NCI-H1694 (cell line): ENCODE results near the gene CYP2A7.
"Not testable (repeated sequence)": the region's sequence is repeated elsewhere in the genome, so short reads cannot be mapped to it uniquely, and the experiment has no call there.

ENCODE experiments used
- DNase-seq: peaks from one replicate; lab custom pipeline; 2025; lab: John Stamatoyannopoulos, UW

Gene CYP2A7

GRCh38 chr19:40882062-40882461 is at the start of gene CYP2A7:
Gene CYP2A7 (minus strand): TSS chr19:40882231. CDS start chr19:40882210, 21 bp downstream.
- not testable (repeated sequence) for DNase-seq

DNA sequence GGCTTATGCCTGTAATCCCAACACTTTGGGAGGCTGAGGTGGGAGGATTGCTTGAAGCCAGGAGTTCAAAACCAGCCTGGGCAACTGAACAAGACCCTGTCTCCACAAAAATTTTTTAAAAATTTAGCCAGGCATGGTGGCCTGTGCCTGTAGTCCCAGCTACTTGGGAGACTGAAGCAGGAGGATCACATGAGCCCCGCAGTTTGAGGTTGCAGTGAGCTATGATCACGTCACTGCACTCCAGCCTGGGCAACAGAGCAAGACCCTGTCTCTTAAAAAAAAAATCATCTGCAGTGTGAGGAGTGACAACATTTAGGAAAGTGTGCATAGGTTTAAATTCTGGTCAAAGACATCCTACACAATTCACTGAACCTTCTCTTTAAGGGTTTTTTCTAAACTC is 48.8 kb upstream of the CYP2A7 start:
- not testable (repeated sequence) for DNase-seq

- not testable (repeated sequence) for DNase-seq
Measured at GRCh38 chr19:40929942-40930341, 47.9 kb upstream of the CYP2A7 start.

DNA sequence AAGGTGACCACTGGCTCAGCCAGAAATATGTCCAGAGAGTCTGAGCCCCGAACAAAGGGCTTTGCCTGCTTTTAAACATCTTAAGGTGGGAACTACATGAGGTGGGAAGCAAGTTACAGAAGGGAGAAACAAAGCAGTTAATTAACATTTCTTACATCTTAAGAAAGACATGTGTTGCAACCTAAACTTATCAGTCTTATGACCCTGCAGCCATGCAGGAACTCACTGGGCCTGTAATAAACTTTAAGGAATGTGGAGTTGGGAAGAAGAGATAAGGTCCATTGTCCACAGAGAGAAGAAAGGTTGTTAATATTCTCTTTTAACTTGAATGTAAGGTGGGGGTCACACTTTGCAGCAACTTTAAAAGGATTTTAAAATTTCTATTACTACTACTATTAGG is 46.8 kb upstream of the CYP2A7 start:
- DNase-seq: no peak

GRCh38 chr19:40927567-40927966 is 45.5 kb upstream of the CYP2A7 start:
- no peak for DNase-seq

- DNase-seq: not testable (repeated sequence)
Measured at GRCh38 chr19:40926276-40926675, 44.2 kb upstream of the CYP2A7 start.

GRCh38 chr19:40923934-40924391 is 41.9 kb upstream of the CYP2A7 start:
- no peak for DNase-seq

DNA sequence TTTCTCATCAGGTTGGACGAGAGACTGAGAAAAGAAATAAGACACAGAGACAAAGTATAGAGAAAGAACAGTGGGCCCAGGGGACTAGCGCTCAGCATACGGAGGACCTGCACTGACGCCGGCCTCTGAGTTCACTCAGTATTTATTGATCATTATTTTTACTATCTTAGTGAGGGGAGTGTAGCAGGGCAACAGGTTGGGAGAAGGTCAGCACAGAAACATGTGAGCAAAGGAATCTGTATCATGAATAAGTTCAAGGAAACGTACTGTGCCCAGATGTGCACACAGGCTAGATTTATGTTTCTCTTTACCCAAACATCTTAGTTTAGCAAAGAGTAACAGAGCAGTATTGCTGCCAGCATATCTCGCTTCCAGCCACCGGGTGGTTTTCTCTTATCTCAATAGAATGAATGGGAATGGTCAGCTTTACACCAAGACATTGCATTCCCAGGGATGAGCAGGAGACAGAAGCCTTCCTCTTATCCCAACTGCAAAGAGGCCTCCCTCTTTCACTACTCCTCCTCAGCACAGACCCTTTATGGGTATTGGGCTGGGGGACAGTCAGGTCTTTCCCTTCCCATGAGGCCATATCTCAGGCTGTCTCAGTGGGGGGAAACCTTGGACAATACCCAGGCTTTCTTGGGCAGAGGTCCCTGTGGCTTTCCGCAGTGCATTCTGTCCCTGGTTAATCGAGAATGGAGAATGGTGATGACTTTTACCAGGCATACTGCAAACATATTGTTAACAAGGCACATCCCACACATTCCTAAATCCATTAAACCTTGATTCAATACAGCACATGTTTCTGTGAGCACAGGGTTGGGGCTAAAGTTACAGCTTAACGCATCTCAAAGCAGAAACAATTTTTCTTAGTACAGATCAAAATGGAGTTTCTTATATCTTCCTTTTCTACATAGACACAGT is 40.5 kb upstream of the CYP2A7 start:
- DNase-seq: not testable (repeated sequence)

- DNase-seq: no peak
Measured at GRCh38 chr19:40921005-40921897, 39.2 kb upstream of the CYP2A7 start.

- no peak for DNase-seq
Measured at GRCh38 chr19:40920300-40921004, 38.4 kb upstream of the CYP2A7 start.

- not testable (repeated sequence) for DNase-seq
Measured at GRCh38 chr19:40919530-40920299, 37.7 kb upstream of the CYP2A7 start.

DNA sequence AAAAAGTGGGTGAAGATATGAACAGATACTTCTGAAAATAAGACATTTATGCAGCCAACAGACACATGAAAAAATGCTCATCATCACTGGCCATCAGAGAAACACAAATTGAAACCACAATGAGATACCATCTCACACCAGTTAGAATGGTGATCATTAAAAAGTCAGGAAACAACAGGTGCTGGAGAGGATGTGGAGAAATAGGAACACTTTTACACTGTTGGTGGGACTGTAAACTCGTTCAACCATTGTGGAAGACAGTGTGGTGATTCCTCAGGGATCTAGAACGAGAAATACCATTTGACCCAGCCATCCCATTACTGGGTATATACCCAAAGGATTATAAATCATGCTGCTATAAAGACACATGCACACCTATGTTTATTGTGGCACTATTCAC is 36.3 kb upstream of the CYP2A7 start:
- DNase-seq: not testable (repeated sequence)

GRCh38 chr19:40908976-40909375 is 26.9 kb upstream of the CYP2A7 start:
- no peak for DNase-seq

GRCh38 chr19:40907968-40908735 is 26.1 kb upstream of the CYP2A7 start:
- no peak for DNase-seq

DNA sequence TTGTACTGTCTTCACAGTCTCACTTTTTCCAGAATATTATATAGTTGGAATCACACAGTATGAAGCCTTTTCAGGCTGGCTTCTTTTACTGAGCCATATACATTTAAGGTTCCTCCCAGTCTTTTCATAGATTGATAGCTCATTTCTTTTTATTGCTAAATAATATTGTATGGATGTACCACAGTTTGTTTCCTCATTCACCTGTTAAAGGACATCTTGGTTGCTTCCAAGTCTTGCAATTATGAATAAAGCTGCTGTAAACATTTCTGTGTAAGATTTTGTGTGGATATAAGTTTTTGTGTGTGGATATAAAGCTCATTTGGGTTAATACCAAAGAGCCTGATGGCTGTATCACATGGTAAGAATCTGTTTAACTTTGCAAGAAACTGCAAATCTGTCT is 24.5 kb upstream of the CYP2A7 start:
- no peak for DNase-seq

- not testable (repeated sequence) for DNase-seq
Measured at GRCh38 chr19:40904673-40905156, 22.7 kb upstream of the CYP2A7 start.

GRCh38 chr19:40901975-40902750 is 20.1 kb upstream of the CYP2A7 start:
- DNase-seq: not testable (repeated sequence)

DNA sequence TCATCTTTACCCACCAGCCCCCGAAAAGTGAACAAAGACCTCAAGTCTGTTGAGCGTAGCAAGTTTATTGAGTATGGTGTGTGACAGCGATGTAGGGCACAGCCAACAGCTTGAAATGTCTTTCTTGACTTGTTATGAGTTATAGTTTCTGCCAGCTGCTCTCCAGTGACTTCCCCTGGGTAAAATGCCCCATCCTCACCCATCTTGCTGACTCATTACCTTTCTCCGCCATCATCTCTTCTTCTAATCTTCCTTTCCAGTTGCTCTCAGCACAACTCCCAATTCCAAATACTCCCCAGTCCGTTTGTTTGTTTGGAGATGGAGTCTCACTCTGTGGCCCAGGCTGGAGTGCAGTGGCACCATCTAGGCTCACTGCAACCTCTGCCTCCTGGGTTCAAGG is 18.5 kb upstream of the CYP2A7 start:
- DNase-seq: not testable (repeated sequence)

GRCh38 chr19:40899964-40900363 is 17.9 kb upstream of the CYP2A7 start:
- DNase-seq: not testable (repeated sequence)
